ENCODE data around the gene RWDD4.
"Not testable (repeated sequence)": the region's sequence is repeated elsewhere in the genome, so short reads cannot be mapped to it uniquely, and the experiment has no call there.

RWDD4 gene

GRCh38 chr4:183658362-183659028 is 490 bp downstream of the RWDD4 start:
- Mint-ChIP-seq H3K36me3 (peaks cover 13% of the 10 kb centered on the region), H3K27ac (peak overlapping the region; percentile 90), H3K9me3 (no peaks in the 10 kb centered on the region), H3K4me1 (peaks cover 28% of the 10 kb centered on the region), H3K4me3 (peak overlapping the region; percentile 95), H3K27me3 (no peaks in the 10 kb centered on the region)
- peak; percentile 60 for ATAC-seq

- H3K27ac Mint-ChIP-seq, result peak overlapping the region; percentile 90
- H3K4me3 Mint-ChIP-seq, result peak overlapping the region; percentile 41
- H3K36me3 Mint-ChIP-seq, result peaks cover 23% of the 10 kb centered on the region
- no peak for ATAC-seq
- peaks cover 28% of the 10 kb centered on the region for H3K4me1 Mint-ChIP-seq
- H3K9me3 Mint-ChIP-seq, result no peaks in the 10 kb centered on the region
- H3K27me3 Mint-ChIP-seq, result no peaks in the 10 kb centered on the region
Observed at GRCh38 chr4:183657564-183657963, 1.4 kb downstream of the RWDD4 start.

- ATAC-seq, result no peak
- Mint-ChIP-seq H3K4me3 (no peak overlapping the region), H3K27ac (no peak overlapping the region), H3K36me3 (peaks cover 35% of the 10 kb centered on the region), H3K4me1 (no peaks in the 10 kb centered on the region), H3K9me3 (no peaks in the 10 kb centered on the region), H3K27me3 (no peaks in the 10 kb centered on the region)
Observed at GRCh38 chr4:183645326-183645725, 13.7 kb downstream of the RWDD4 start.

- H3K36me3 Mint-ChIP-seq, result peaks cover 25% of the 10 kb centered on the region
- no peaks in the 10 kb centered on the region for H3K4me1 Mint-ChIP-seq
- no peaks in the 10 kb centered on the region for H3K9me3 Mint-ChIP-seq
- H3K27ac Mint-ChIP-seq, result no peak overlapping the region
- ATAC-seq, result no peak
- H3K4me3 Mint-ChIP-seq, result no peak overlapping the region
- H3K27me3 Mint-ChIP-seq, result no peaks in the 10 kb centered on the region
Observed at GRCh38 chr4:183639291-183639690, 19.7 kb downstream of the RWDD4 start.

GRCh38 chr4:183638436-183638835 is 20.5 kb downstream of the RWDD4 start:
- no peak for ATAC-seq
- no peaks in the 10 kb centered on the region for H3K9me3 Mint-ChIP-seq
- no peaks in the 10 kb centered on the region for H3K4me1 Mint-ChIP-seq
- no peaks in the 10 kb centered on the region for H3K27me3 Mint-ChIP-seq
- no peak overlapping the region for H3K4me3 Mint-ChIP-seq
- H3K36me3 Mint-ChIP-seq, result peaks cover 16% of the 10 kb centered on the region
- no peak overlapping the region for H3K27ac Mint-ChIP-seq

- no peaks in the 10 kb centered on the region for H3K27me3 Mint-ChIP-seq
- H3K36me3 Mint-ChIP-seq, result peaks cover 15% of the 10 kb centered on the region
- no peak overlapping the region for H3K4me3 Mint-ChIP-seq
- H3K4me1 Mint-ChIP-seq, result no peaks in the 10 kb centered on the region
- ATAC-seq, result no peak
- no peak overlapping the region for H3K27ac Mint-ChIP-seq
- H3K9me3 Mint-ChIP-seq, result no peaks in the 10 kb centered on the region
Observed at GRCh38 chr4:183637461-183637860, 21.5 kb downstream of the RWDD4 start.

- Mint-ChIP-seq H3K4me1 (no peaks in the 10 kb centered on the region), H3K27me3 (no peaks in the 10 kb centered on the region), H3K9me3 (no peaks in the 10 kb centered on the region), H3K27ac (no peak overlapping the region), H3K36me3 (peaks cover 11% of the 10 kb centered on the region), H3K4me3 (no peak overlapping the region)
- ATAC-seq, result no peak
Observed at GRCh38 chr4:183636923-183637322, 22.1 kb downstream of the RWDD4 start.

- peaks cover 11% of the 10 kb centered on the region for H3K36me3 Mint-ChIP-seq
- no peak for ATAC-seq
- H3K4me1 Mint-ChIP-seq, result no peaks in the 10 kb centered on the region
- no peak overlapping the region for H3K4me3 Mint-ChIP-seq
- H3K9me3 Mint-ChIP-seq, result no peaks in the 10 kb centered on the region
- H3K27me3 Mint-ChIP-seq, result no peaks in the 10 kb centered on the region
- H3K27ac Mint-ChIP-seq, result no peak overlapping the region
Observed at GRCh38 chr4:183636503-183636902, 22.5 kb downstream of the RWDD4 start.

GRCh38 chr4:183635741-183636140 is 23.2 kb downstream of the RWDD4 start:
- no peak for ATAC-seq
- Mint-ChIP-seq H3K36me3 (peaks cover 5% of the 10 kb centered on the region), H3K27me3 (no peaks in the 10 kb centered on the region), H3K27ac (no peak overlapping the region), H3K4me1 (no peaks in the 10 kb centered on the region), H3K9me3 (no peaks in the 10 kb centered on the region), H3K4me3 (no peak overlapping the region)

- ATAC-seq, result no peak
- no peak overlapping the region for H3K27ac Mint-ChIP-seq
Observed at GRCh38 chr4:183635321-183635720, 23.7 kb downstream of the RWDD4 start.

GRCh38 chr4:183633476-183634400 is 25.2 kb downstream of the RWDD4 start:
- no peaks in the 10 kb centered on the region for H3K4me1 Mint-ChIP-seq
- no peak overlapping the region for H3K27ac Mint-ChIP-seq

More at GRCh38 chr4:183635321-183635720, 23.7 kb downstream of the RWDD4 start:
- H3K9me3 Mint-ChIP-seq, result no peaks in the 10 kb centered on the region
- H3K4me1 Mint-ChIP-seq, result no peaks in the 10 kb centered on the region
- no peaks in the 10 kb centered on the region for H3K27me3 Mint-ChIP-seq
- H3K4me3 Mint-ChIP-seq, result no peak overlapping the region
- H3K36me3 Mint-ChIP-seq, result peaks cover 5% of the 10 kb centered on the region

GRCh38 chr4:183632689-183633088 is 26.3 kb downstream of the RWDD4 start:
- Mint-ChIP-seq H3K4me3 (no peak overlapping the region), H3K4me1 (no peaks in the 10 kb centered on the region), H3K9me3 (no peaks in the 10 kb centered on the region), H3K27me3 (peaks cover 13% of the 10 kb centered on the region), H3K36me3 (peaks cover 5% of the 10 kb centered on the region), H3K27ac (no peak overlapping the region)
- no peak for ATAC-seq

More at GRCh38 chr4:183633476-183634400, 25.2 kb downstream of the RWDD4 start:
- Mint-ChIP-seq H3K36me3 (peaks cover 5% of the 10 kb centered on the region), H3K4me3 (no peak overlapping the region), H3K9me3 (no peaks in the 10 kb centered on the region), H3K27me3 (peaks cover 3% of the 10 kb centered on the region)
- no peak for ATAC-seq

GRCh38 chr4:183631577-183632198 is 27.3 kb downstream of the RWDD4 start:
- Mint-ChIP-seq H3K27ac (no peak overlapping the region), H3K36me3 (no peaks in the 10 kb centered on the region), H3K4me1 (no peaks in the 10 kb centered on the region), H3K27me3 (peaks cover 16% of the 10 kb centered on the region), H3K4me3 (no peak overlapping the region), H3K9me3 (no peaks in the 10 kb centered on the region)
- ATAC-seq, result no peak

GRCh38 chr4:183627979-183628588 is 30.9 kb downstream of the RWDD4 start:
- Mint-ChIP-seq H3K36me3 (no peaks in the 10 kb centered on the region), H3K27me3 (peaks cover 16% of the 10 kb centered on the region)
- ATAC-seq, result no peak

GRCh38 chr4:183627286-183627685 is 31.7 kb downstream of the RWDD4 start:
- not testable (repeated sequence) for H3K4me1 Mint-ChIP-seq, ATAC-seq, H3K27ac Mint-ChIP-seq, H3K9me3 Mint-ChIP-seq, H3K36me3 Mint-ChIP-seq, H3K4me3 Mint-ChIP-seq
- peaks cover 16% of the 10 kb centered on the region for H3K27me3 Mint-ChIP-seq

More at GRCh38 chr4:183627979-183628588, 30.9 kb downstream of the RWDD4 start:
- Mint-ChIP-seq H3K4me1 (no peaks in the 10 kb centered on the region), H3K4me3 (no peak overlapping the region), H3K27ac (no peak overlapping the region), H3K9me3 (no peaks in the 10 kb centered on the region)

Data from stimulated activated memory B cell treated with anti-CD40 and anti-IgM and Interleukin-4, amounts not matched to agents 10 μg/mL and 1 μg/mL and 100 μg/mL, for 72 hours (primary cell).